HG03439 (cell line): Measurements from ENCODE around the gene POU2F1.
A peak's percentile ranks its signal among the peaks of the same experiment; 100 is the strongest.

Source experiments
- ATAC-seq: cut with Tn5 transposase; IDR thresholded peaks from one replicate; pipeline ENCODE4 v1.9.1; 2021; ENCODE audit warnings: mild to moderate bottlenecking, moderate library complexity; ENCODE audit not compliant: unreplicated experiment

POU2F1 gene

GRCh38 chr1:167413328-167413727 is 192.6 kb downstream of the POU2F1 start:
- ATAC-seq: no peak

- ATAC-seq: no peak
Observed at GRCh38 chr1:167416506-167416905, 195.8 kb downstream of the POU2F1 start.

- no peak for ATAC-seq
Observed at GRCh38 chr1:167418391-167418790, 197.7 kb downstream of the POU2F1 start.

GRCh38 chr1:167419245-167419644 is 198.6 kb downstream of the POU2F1 start:
- no peak for ATAC-seq

- no peak for ATAC-seq
Observed at GRCh38 chr1:167420510-167420909, 199.8 kb downstream of the POU2F1 start.

- no peak for ATAC-seq
Observed at GRCh38 chr1:167423684-167424619, 203.3 kb downstream of the POU2F1 start.

- no peak for ATAC-seq
Observed at GRCh38 chr1:167425482-167425881, 204.8 kb downstream of the POU2F1 start.

- no peak for ATAC-seq
Observed at GRCh38 chr1:167426716-167427115, 206.0 kb downstream of the POU2F1 start.

- ATAC-seq: no peak
Observed at GRCh38 chr1:167427848-167428247, 207.2 kb downstream of the POU2F1 start.

GRCh38 chr1:167428395-167428794 is 207.7 kb downstream of the POU2F1 start:
- no peak for ATAC-seq

GRCh38 chr1:167429612-167430011 is 208.9 kb downstream of the POU2F1 start:
- peak; percentile 45 for ATAC-seq

GRCh38 chr1:167430134-167430848 is 209.6 kb downstream of the POU2F1 start:
- ATAC-seq: peak; percentile 38

GRCh38 chr1:167430849-167431242 is 210.2 kb downstream of the POU2F1 start:
- ATAC-seq: no peak

GRCh38 chr1:167431261-167431908 is 210.7 kb downstream of the POU2F1 start:
- ATAC-seq: no peak

GRCh38 chr1:167431909-167432650 is 211.4 kb downstream of the POU2F1 start:
- no peak for ATAC-seq

- ATAC-seq: no peak
Observed at GRCh38 chr1:167432780-167433179, 212.1 kb downstream of the POU2F1 start.

- ATAC-seq: no peak
Observed at GRCh38 chr1:167433884-167434283, 213.2 kb downstream of the POU2F1 start.

GRCh38 chr1:167434306-167434705 is 213.6 kb downstream of the POU2F1 start:
- ATAC-seq: no peak

GRCh38 chr1:167435484-167435883 is 214.8 kb downstream of the POU2F1 start:
- no peak for ATAC-seq

- no peak for ATAC-seq
Observed at GRCh38 chr1:167438171-167439138, 217.8 kb downstream of the POU2F1 start.
